Panc1 (cell line): ENCODE results near the gene EDC3. TPM values are rescaled to one million over a fixed set of nuclear protein-coding genes. Genes with fewer than 3 reads are reported as not detected.
"Not testable (repeated sequence)": the region's sequence is repeated elsewhere in the genome, so short reads cannot be mapped to it uniquely, and the experiment has no call there.

ENCODE experiments used
- ATAC-seq: fragments of 200-7000 bp; cut with Tn5 transposase; 2 replicates; pipeline ENCODE4 v1.9.1; 2020; ENCODE audit warnings: mild to moderate bottlenecking, moderate library complexity
- BruUV-seq: library from RNA; stranded (reverse); fragments of 400-500 nt; replicated peaks from 2 replicates; lab custom pipeline; 2021; lab: Mats Ljungman, UMichigan
- CTCF ChIA-PET: fragments of 300-600 bp; sonication (Branson Sonifier 250); formaldehyde crosslinking; loops from one replicate; lab custom pipeline; 2022; ENCODE audit warnings: antibody characterized with exemption; lab: Charles Lee
- POLR2A ChIA-PET: fragments of 300-600 bp; sonication (Branson Sonifier 250); formaldehyde crosslinking; loops from one replicate; lab custom pipeline; 2022; ENCODE audit warnings: antibody characterized with exemption; lab: Charles Lee
- DNase-seq: peaks from one replicate; pipeline ENCODE4 v3.0.0-alpha.2; 2010; ENCODE audit warnings: low read depth, low spot score
- H3K27ac ChIP-seq: 2 replicates; pipeline ENCODE4 v1.5.1; 2011; ENCODE audit warnings: mild to moderate bottlenecking, low read length, inconsistent platforms
- H3K27me3 ChIP-seq: fragments of 200-500 bp; sonication (Bioruptor generic); 2 replicates; pipeline ENCODE4 v1.6.0; 2014; ENCODE audit warnings: low read length, inconsistent platforms; ENCODE audit not compliant: control insufficient read depth, insufficient read depth
- H3K36me3 ChIP-seq: fragments of 200-500 bp; sonication (Bioruptor generic); 2 replicates; pipeline ENCODE4 v1.5.1; 2014; ENCODE audit warnings: inconsistent platforms, mild to moderate bottlenecking, low read length, moderate library complexity; ENCODE audit not compliant: control insufficient read depth, insufficient read depth
- H3K4me1 ChIP-seq: 2 replicates; pipeline ENCODE4 v1.5.1; 2011; ENCODE audit warnings: inconsistent platforms, mild to moderate bottlenecking, low read length, moderate library complexity; ENCODE audit not compliant: control insufficient read depth, insufficient read depth
- H3K4me3 ChIP-seq, 2 experiments: 2 replicates each; pipeline ENCODE4 v1.5.1; 2011 to 2012; ENCODE audit warnings: low read depth in 2 of 2, low read length in 2 of 2, mild to moderate bottlenecking in 2 of 2, inconsistent platforms in 1 of 2, moderate library complexity in 1 of 2
- H3K9me3 ChIP-seq: fragments of 200-500 bp; sonication (Bioruptor generic); 2 replicates; pipeline ENCODE4 v1.5.1; 2014; ENCODE audit warnings: low read depth, mild to moderate bottlenecking, inconsistent platforms, low read length, moderate library complexity; ENCODE audit not compliant: control insufficient read depth, insufficient read depth
- POLR2AphosphoS5 ChIP-seq: IDR thresholded peaks from 2 replicates; pipeline ENCODE4 v1.6.1; 2012; ENCODE audit warnings: mild to moderate bottlenecking, low read depth, low read length, moderate library complexity
- SIN3A ChIP-seq: IDR thresholded peaks from 2 replicates; pipeline ENCODE4 v1.6.1; 2012; ENCODE audit warnings: low read depth, mild to moderate bottlenecking, low read length, moderate library complexity, borderline replicate concordance; ENCODE audit not compliant: insufficient read depth
- TCF7L2 ChIP-seq: IDR thresholded peaks from 2 replicates; pipeline ENCODE4 v1.6.1; 2011; ENCODE audit warnings: mild to moderate bottlenecking, low read depth, low read length, inconsistent platforms
- in situ Hi-C: cut with HindIII; loops from 2 replicates; pipeline ENCODE4 v1.10.0; 2016; ENCODE audit warnings: low sequenced_read_pairs, low pct_unique_long_range_greater_than_20kb
- intact Hi-C: fragments of 100-400 bp; cut with micrococcal nuclease; formaldehyde crosslinking; loops from one replicate; pipeline ENCODE4 v1.10.0; 2022; ENCODE audit not compliant: unreplicated experiment
- total RNA-seq: library from RNA; stranded (reverse); gene quantifications from one replicate; pipeline ENCODE4 v1.2.1, GENCODE V29; 2021; ENCODE audit not compliant: unreplicated experiment
- TF ChIP-seq, protein P1 (sequence below): fragments of 450-650 bp; IDR thresholded peaks from 2 replicates; pipeline ENCODE4 v1.5.1; 2017; ENCODE audit warnings: mild to moderate bottlenecking
- TF ChIP-seq, protein P2 (sequence below), 2 experiments: IDR thresholded peaks; 2 replicates each; pipeline ENCODE4 v1.6.1; 2011 to 2012; ENCODE audit warnings: low read depth in 2 of 2, control low read depth in 1 of 2, low read length in 1 of 2, mild to moderate bottlenecking in 1 of 2, moderate library complexity in 1 of 2; ENCODE audit not compliant: insufficient read depth in 1 of 2

EDC3 gene
- total RNA-seq, 1 experiment from 2014 or later, result 45.5 TPM

GRCh38 chr15:74631087-74631385 lies 64.8 kb downstream of the EDC3 start:
- POLR2A ChIA-PET, result no interaction called here
- TF ChIP-seq, protein P1, sequence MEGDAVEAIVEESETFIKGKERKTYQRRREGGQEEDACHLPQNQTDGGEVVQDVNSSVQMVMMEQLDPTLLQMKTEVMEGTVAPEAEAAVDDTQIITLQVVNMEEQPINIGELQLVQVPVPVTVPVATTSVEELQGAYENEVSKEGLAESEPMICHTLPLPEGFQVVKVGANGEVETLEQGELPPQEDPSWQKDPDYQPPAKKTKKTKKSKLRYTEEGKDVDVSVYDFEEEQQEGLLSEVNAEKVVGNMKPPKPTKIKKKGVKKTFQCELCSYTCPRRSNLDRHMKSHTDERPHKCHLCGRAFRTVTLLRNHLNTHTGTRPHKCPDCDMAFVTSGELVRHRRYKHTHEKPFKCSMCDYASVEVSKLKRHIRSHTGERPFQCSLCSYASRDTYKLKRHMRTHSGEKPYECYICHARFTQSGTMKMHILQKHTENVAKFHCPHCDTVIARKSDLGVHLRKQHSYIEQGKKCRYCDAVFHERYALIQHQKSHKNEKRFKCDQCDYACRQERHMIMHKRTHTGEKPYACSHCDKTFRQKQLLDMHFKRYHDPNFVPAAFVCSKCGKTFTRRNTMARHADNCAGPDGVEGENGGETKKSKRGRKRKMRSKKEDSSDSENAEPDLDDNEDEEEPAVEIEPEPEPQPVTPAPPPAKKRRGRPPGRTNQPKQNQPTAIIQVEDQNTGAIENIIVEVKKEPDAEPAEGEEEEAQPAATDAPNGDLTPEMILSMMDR, result no peak
- TF ChIP-seq TCF7L2 (no peak), POLR2AphosphoS5 (no peak), SIN3A (no peak)
- TF ChIP-seq, protein P2, sequence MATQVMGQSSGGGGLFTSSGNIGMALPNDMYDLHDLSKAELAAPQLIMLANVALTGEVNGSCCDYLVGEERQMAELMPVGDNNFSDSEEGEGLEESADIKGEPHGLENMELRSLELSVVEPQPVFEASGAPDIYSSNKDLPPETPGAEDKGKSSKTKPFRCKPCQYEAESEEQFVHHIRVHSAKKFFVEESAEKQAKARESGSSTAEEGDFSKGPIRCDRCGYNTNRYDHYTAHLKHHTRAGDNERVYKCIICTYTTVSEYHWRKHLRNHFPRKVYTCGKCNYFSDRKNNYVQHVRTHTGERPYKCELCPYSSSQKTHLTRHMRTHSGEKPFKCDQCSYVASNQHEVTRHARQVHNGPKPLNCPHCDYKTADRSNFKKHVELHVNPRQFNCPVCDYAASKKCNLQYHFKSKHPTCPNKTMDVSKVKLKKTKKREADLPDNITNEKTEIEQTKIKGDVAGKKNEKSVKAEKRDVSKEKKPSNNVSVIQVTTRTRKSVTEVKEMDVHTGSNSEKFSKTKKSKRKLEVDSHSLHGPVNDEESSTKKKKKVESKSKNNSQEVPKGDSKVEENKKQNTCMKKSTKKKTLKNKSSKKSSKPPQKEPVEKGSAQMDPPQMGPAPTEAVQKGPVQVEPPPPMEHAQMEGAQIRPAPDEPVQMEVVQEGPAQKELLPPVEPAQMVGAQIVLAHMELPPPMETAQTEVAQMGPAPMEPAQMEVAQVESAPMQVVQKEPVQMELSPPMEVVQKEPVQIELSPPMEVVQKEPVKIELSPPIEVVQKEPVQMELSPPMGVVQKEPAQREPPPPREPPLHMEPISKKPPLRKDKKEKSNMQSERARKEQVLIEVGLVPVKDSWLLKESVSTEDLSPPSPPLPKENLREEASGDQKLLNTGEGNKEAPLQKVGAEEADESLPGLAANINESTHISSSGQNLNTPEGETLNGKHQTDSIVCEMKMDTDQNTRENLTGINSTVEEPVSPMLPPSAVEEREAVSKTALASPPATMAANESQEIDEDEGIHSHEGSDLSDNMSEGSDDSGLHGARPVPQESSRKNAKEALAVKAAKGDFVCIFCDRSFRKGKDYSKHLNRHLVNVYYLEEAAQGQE (IDR thresholded peaks at IDR 0.05; ENCODE audit: insufficient read depth in 1 of 2, low read depth in 2 of 2, low read length in 1 of 2), result no peak
- Histone ChIP-seq H3K27ac (no peak overlapping the region), H3K9me3 (no peaks in the 10 kb centered on the region), H3K4me3 (no peak overlapping the region), H3K4me1 (no peaks in the 10 kb centered on the region), H3K36me3 (peaks cover 22% of the 10 kb centered on the region), H3K27me3 (no peaks in the 10 kb centered on the region)
- DNase-seq (no peak), ATAC-seq (no peak)
- BruUV-seq, result no TSS peak
- in situ Hi-C loops, result loop anchor here (25.0 kb wide), 1 partner anchor 131 kb away; no protein-coding TSS in a partner anchor
- CTCF ChIA-PET, result interaction anchor here (0.6 to 8.4 kb wide), 3 partner anchors 9 to 163 kb away, joined by 10 to 106 read pairs (median 11); no protein-coding TSS in a partner anchor
- intact Hi-C loops, result loop anchor here (5.0 kb wide), 1 partner anchor 259 kb away; no protein-coding TSS in a partner anchor

DNA sequence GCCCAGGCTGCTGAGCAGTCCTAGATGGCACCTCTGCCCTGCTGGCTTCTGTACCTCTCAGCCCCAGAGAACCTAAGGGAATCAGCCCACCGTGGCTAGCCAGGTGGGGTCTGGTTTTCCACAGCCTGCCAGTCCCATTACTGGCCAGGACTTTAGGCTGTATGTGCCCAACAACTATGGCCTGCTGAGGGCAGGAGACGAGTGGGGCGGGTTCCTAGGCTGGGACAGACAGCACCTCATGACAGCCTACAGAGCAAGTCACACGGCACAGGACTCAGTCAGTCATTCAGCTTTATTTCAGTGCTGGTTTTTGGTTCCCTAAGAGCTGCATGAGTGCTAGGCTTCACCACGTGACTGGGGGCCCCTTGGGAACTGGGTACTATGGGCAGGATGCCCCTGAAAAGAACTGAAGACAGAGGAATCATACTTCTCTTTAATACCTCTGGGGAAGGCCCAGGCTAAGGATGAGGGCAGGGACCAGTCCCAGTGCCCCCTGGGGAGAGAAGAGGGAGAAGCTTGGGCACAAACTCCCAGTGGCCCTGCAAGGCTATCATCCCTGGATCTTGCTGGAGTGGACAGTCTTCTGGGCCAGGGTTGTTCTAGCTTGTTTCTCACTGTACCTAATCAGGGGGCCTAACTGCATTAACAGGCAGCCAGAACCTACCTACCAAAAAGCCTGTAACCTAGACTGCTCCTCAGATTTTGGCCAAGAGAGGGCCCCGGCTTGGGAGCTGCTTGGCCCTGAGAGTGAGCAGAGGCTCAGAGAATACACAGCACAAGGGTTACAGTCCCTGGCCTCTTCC lies 65.3 kb downstream of the EDC3 start:
- POLR2A ChIA-PET, result no interaction called here
- in situ Hi-C loops, result loop anchor here (25.0 kb wide), 1 partner anchor 132 kb away; no protein-coding TSS in a partner anchor
- H3K9me3 ChIP-seq, result no peaks in the 10 kb centered on the region

GRCh38 chr15:74629696-74630095 lies 66.1 kb downstream of the EDC3 start:
- H3K27ac ChIP-seq, H3K27me3 ChIP-seq, H3K4me3 ChIP-seq, H3K4me1 ChIP-seq, BruUV-seq, DNase-seq, ATAC-seq, H3K9me3 ChIP-seq: not testable (repeated sequence)
- ChIA-PET CTCF (interaction anchor here (8.4 kb wide), 1 partner anchor 140 kb away, joined by 106 read pairs; no protein-coding TSS in a partner anchor), POLR2A (interaction anchor here (0.6 kb wide), 1 partner anchor 647 kb away, joined by 6 read pairs; no protein-coding TSS in a partner anchor)
- in situ Hi-C loops, result loop anchor here (25.0 kb wide), 1 partner anchor 133 kb away; no protein-coding TSS in a partner anchor
- H3K36me3 ChIP-seq, result peaks cover 26% of the 10 kb centered on the region
- intact Hi-C loops, result loop anchor here (5.0 kb wide), 1 partner anchor 257 kb away; no protein-coding TSS in a partner anchor

More for the DNA sequence above, 65.3 kb downstream of the EDC3 start:
- no peak overlapping the region for H3K4me3 ChIP-seq
- intact Hi-C loops, result loop anchor here (5.0 kb wide), 1 partner anchor 258 kb away; no protein-coding TSS in a partner anchor
- TF ChIP-seq, protein P1, result no peak
- H3K36me3 ChIP-seq, result peaks cover 25% of the 10 kb centered on the region
- H3K27ac ChIP-seq, result no peak overlapping the region
- no peaks in the 10 kb centered on the region for H3K4me1 ChIP-seq
- no TSS peak for BruUV-seq
- ATAC-seq, result no peak
- H3K27me3 ChIP-seq, result no peaks in the 10 kb centered on the region
- DNase-seq, result no peak
- CTCF ChIA-PET, result interaction anchor here (2.6 to 8.4 kb wide), 2 partner anchors 8 to 139 kb away, joined by 10 to 106 read pairs; no protein-coding TSS in a partner anchor
